Transverse colon (tissue), 4 donors: ENCODE results near the gene SLC35F6. TPM values are rescaled to one million over a fixed set of nuclear protein-coding genes. Genes with fewer than 3 reads are reported as not detected.

ENCODE experiments used
- DNase-seq: peaks from one replicate; pipeline ENCODE4 v3.0.0-alpha.2; 2019
- H3K27ac ChIP-seq, 4 donors: fragments of 200-600 bp; sonication (generic); 2 replicates each; pipeline ENCODE4 v1.5.1; 2016 to 2018; ENCODE audit warnings: inconsistent platforms in 4 of 4
- H3K27me3 ChIP-seq: fragments of 200-600 bp; sonication (generic); 2 replicates; pipeline ENCODE4 v1.5.1; 2017; ENCODE audit warnings: inconsistent platforms
- H3K36me3 ChIP-seq, 4 donors: fragments of 200-600 bp; sonication (generic); 2 replicates each; pipeline ENCODE4 v1.5.1; 2017 to 2019; ENCODE audit warnings: inconsistent platforms in 4 of 4
- H3K4me1 ChIP-seq, 4 donors: fragments of 200-600 bp; sonication (generic); 2 replicates each; pipeline ENCODE4 v1.5.1; 2017 to 2020; ENCODE audit warnings: inconsistent platforms in 4 of 4
- H3K4me3 ChIP-seq, 4 donors: fragments of 200-600 bp; sonication (generic); 1 replicate in 1 of 4; 2 replicates in 3 of 4; pipeline versions ENCODE4 v1.5.1 to v1.6.1; 2017 to 2019; ENCODE audit warnings: inconsistent platforms in 4 of 4
- H3K9me3 ChIP-seq, 2 donors: fragments of 200-600 bp; sonication (generic); 2 replicates each; pipeline ENCODE4 v1.5.1; 2017 to 2019; ENCODE audit warnings: inconsistent platforms in 2 of 2
- EP300 ChIP-seq: sonication (generic); formaldehyde crosslinking; IDR thresholded peaks from one replicate; pipeline ENCODE4 v1.6.1; 2017; ENCODE audit warnings: antibody characterized with exemption, low read depth
- POLR2A ChIP-seq: fragments of 450-650 bp; IDR thresholded peaks from one replicate; pipeline ENCODE4 v1.6.1; 2016; ENCODE audit warnings: antibody characterized with exemption, mild to moderate bottlenecking, moderate library complexity
- POLR2AphosphoS5 ChIP-seq, 3 donors: sonication (generic); formaldehyde crosslinking; IDR thresholded peaks; one replicate each; pipeline ENCODE4 v1.6.1; 2016; ENCODE audit warnings: antibody characterized with exemption in 3 of 3
- WGBS, 2 donors: methylation state at CpG; one replicate each; pipeline ENCODE4 v1.1.5; 2018; ENCODE audit warnings: low coverage in 1 of 2; 5-methylcytosine and 5-hydroxymethylcytosine counted together
- in situ Hi-C, 4 donors: fragments of 200-750 bp; cut with MboI; loops; one replicate each; pipeline versions ENCODE4 v1.15.0 to v1.15.1; 2017; ENCODE audit warnings: low sequenced_read_pairs in 3 of 4, low pct_ligation_motif_present in 1 of 4, low pct_unique_long_range_greater_than_20kb in 1 of 4
- intact Hi-C: fragments of 100-400 bp; cut with DNase I; formaldehyde crosslinking; loops from one replicate; pipeline ENCODE4 v1.15.1; 2023; ENCODE audit warnings: low total_unique reads
- total RNA-seq, 4 donors: library from RNA; depleted of rRNA; stranded (reverse); fragments of >200 nt; gene quantifications; one replicate each; pipeline ENCODE4 v1.1.0, GENCODE V29; 2016
- TF ChIP-seq, protein P1 (sequence below), 5 experiments: fragments of 200-600 bp in 3 of 5; fragments of 450-650 bp in 2 of 5; sonication (generic) in 3 of 5; IDR thresholded peaks; 1 replicate in 2 of 5; 2 replicates in 3 of 5; pipeline ENCODE4 v1.5.1; 2016 to 2017; ENCODE audit warnings: antibody characterized with exemption in 5 of 5, inconsistent platforms in 3 of 5, mild to moderate bottlenecking in 2 of 5, moderate library complexity in 1 of 5

Gene SLC35F6
- total RNA-seq, 4 donors from 2014 or later, result 23.3 to 36.3 (median 33.3) TPM

DNA sequence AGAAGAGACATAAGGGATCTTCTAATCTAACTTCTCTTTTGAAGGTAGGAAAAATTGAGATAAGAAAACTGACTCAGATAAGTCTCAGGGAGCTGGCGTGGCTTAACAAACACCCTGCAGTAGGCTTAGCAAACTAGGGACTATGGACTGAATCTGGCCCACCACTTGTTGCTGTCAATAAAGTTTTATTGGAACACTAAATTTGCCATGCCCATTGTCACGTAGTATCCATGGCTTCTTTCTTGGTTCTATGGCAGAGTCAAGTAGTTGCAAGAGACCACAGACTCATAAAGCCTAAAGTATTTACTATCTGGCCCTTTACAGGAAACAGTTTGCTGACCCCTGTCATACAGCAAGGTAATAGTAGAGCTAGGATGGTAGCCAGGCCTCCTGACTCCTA lies 47.3 kb upstream of the SLC35F6 start:
- no peaks in the 10 kb centered on the region for H3K9me3 ChIP-seq
- intact Hi-C loops, result no loop called here
- H3K36me3 ChIP-seq, result no peaks in the 10 kb centered on the region
- in situ Hi-C loops, result no loop called here
- H3K27ac ChIP-seq, result no peak overlapping the region
- TF ChIP-seq EP300 (no peak), POLR2A (no peak), POLR2AphosphoS5 (IDR thresholded peaks at IDR 0.05) (no peak)
- TF ChIP-seq, protein P1, sequence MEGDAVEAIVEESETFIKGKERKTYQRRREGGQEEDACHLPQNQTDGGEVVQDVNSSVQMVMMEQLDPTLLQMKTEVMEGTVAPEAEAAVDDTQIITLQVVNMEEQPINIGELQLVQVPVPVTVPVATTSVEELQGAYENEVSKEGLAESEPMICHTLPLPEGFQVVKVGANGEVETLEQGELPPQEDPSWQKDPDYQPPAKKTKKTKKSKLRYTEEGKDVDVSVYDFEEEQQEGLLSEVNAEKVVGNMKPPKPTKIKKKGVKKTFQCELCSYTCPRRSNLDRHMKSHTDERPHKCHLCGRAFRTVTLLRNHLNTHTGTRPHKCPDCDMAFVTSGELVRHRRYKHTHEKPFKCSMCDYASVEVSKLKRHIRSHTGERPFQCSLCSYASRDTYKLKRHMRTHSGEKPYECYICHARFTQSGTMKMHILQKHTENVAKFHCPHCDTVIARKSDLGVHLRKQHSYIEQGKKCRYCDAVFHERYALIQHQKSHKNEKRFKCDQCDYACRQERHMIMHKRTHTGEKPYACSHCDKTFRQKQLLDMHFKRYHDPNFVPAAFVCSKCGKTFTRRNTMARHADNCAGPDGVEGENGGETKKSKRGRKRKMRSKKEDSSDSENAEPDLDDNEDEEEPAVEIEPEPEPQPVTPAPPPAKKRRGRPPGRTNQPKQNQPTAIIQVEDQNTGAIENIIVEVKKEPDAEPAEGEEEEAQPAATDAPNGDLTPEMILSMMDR (IDR thresholded peaks at IDR 0.05), result no peak
- no peak for DNase-seq
- WGBS, 2 donors, result 57 to 73% methylated on average over 2 of the region's 2 CpGs
- no peaks in the 10 kb centered on the region for H3K27me3 ChIP-seq
- no peak overlapping the region for H3K4me3 ChIP-seq
- peaks cover 27 to 38% (median 32%) of the 10 kb centered on the region in 4 donors for H3K4me1 ChIP-seq

GRCh38 chr2:26717362-26717761 lies 46.7 kb upstream of the SLC35F6 start:
- H3K9me3 ChIP-seq, result no peaks in the 10 kb centered on the region
- intact Hi-C loops, result no loop called here
- 67% methylated on average over 5 of the region's 5 CpGs; no CpG with 5 or more reads in 1 of the 2 donors for WGBS, 2 donors
- in situ Hi-C loops, result no loop called here
- H3K27me3 ChIP-seq, result no peaks in the 10 kb centered on the region
- no peak overlapping the region for H3K4me3 ChIP-seq
- peak overlapping the region in 1 of 4 donors; percentile 11 for H3K27ac ChIP-seq
- H3K36me3 ChIP-seq, result no peaks in the 10 kb centered on the region
- TF ChIP-seq, protein P1 (IDR thresholded peaks at IDR 0.05), result no peak
- TF ChIP-seq POLR2AphosphoS5 (IDR thresholded peaks at IDR 0.05), result no peak
- no peak for TF ChIP-seq POLR2A
- no peak for TF ChIP-seq EP300
- no peak for DNase-seq
- H3K4me1 ChIP-seq, result peaks cover 29 to 34% (median 32%) of the 10 kb centered on the region in 4 donors

DNA sequence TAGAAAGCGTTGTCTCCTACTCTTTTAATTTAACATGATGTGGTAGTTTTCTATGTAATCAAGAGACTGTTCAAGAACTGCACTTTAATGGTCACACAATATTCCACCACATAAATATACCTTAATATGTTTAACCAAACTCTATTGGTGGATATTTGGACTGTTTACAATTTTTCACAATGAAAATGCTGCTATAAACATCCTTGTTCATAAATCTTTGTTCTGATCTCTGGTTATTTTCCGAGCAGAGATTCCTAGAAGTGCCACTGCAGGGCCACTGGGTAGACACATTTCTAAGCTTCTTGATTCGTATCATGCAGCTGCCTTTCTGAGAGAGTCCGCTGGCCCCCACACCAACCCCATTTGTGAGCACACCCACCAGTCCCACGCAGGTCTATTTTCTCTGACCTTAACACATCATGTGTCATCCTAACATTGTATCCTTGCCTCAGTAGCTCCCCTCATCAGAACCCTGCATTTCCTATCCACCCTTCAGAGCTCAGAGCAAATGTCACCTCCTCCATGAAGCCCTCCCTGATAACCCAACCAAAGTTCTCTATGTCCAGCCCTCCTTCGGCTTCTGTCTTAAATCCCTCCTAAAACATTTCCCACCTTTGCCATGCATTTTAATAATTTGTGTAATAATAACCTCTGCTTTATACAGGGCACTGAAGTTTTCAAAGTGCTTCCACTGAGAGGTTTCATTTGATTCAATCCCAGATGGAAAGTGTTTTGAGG lies 45.0 kb upstream of the SLC35F6 start:
- in situ Hi-C loops, result no loop called here

GRCh38 chr2:26720322-26721114 lies 43.6 kb upstream of the SLC35F6 start:
- TF ChIP-seq EP300 (peak; percentile 44), POLR2AphosphoS5 (IDR thresholded peaks at IDR 0.05) (peak; percentile 72 to 77 (median 74))
- TF ChIP-seq, protein P1 (IDR thresholded peaks at IDR 0.05), result no peak
- H3K4me3 ChIP-seq, result no peak overlapping the region
- peaks cover 41 to 48% (median 45%) of the 10 kb centered on the region in 4 donors for H3K4me1 ChIP-seq
- H3K27ac ChIP-seq, result peak overlapping the region; percentile 71 to 83 (median 76)
- no peaks in the 10 kb centered on the region for H3K36me3 ChIP-seq
- in situ Hi-C loops, result no loop called here
- no peaks in the 10 kb centered on the region for H3K27me3 ChIP-seq
- H3K9me3 ChIP-seq, result no peaks in the 10 kb centered on the region
- peak; percentile 74 for DNase-seq
- 39 to 51% methylated on average over 3 to 7 of the region's 7 CpGs for WGBS, 2 donors
- intact Hi-C loops, result no loop called here

More for the DNA sequence above, 45.0 kb upstream of the SLC35F6 start:
- Histone ChIP-seq H3K4me3 (no peak overlapping the region), H3K4me1 (peaks cover 36 to 40% (median 39%) of the 10 kb centered on the region in 4 donors), H3K9me3 (no peaks in the 10 kb centered on the region), H3K27ac (peak overlapping the region in 3 of 4 donors; percentile 71 to 83 (median 78)), H3K36me3 (no peaks in the 10 kb centered on the region), H3K27me3 (no peaks in the 10 kb centered on the region)
- WGBS, 2 donors, result 55 to 77% methylated on average over 5 to 6 of the region's 6 CpGs
- intact Hi-C loops, result no loop called here
- no peak for DNase-seq
- TF ChIP-seq, protein P1 (IDR thresholded peaks at IDR 0.05), result no peak
- TF ChIP-seq EP300, result no peak
- TF ChIP-seq POLR2AphosphoS5 (IDR thresholded peaks at IDR 0.05), result peak; percentile 15 to 62 (median 44)
- no peak for TF ChIP-seq POLR2A
